GM23338 (cell line): Measurements from ENCODE around the gene OR2G6.
"Not testable (repeated sequence)": the region's sequence is repeated elsewhere in the genome, so short reads cannot be mapped to it uniquely, and the experiment has no call there.

Experiments
- CREB1 ChIP-seq: fragments of 250-450 bp; sonication (Bioruptor Pico); IDR thresholded peaks from 2 replicates; pipeline ENCODE4 v1.5.0; 2020; ENCODE audit warnings: low read depth, mild to moderate bottlenecking, moderate library complexity
- EZH2 ChIP-seq: fragments of 200-600 bp; sonication (generic); IDR thresholded peaks from one replicate; pipeline ENCODE4 v1.8.0; 2017; ENCODE audit warnings: antibody characterized with exemption, mild to moderate bottlenecking, low read depth; ENCODE audit not compliant: unreplicated experiment
- EZH2phosphoT487 ChIP-seq: fragments of 200-600 bp; sonication (generic); IDR thresholded peaks from one replicate; pipeline ENCODE4 v1.8.1; 2018; ENCODE audit warnings: antibody characterized with exemption; ENCODE audit not compliant: unreplicated experiment
- JUNB ChIP-seq: IDR thresholded peaks from one replicate; pipeline ENCODE4 v1.6.1; 2016; ENCODE audit warnings: antibody characterized with exemption; ENCODE audit not compliant: unreplicated experiment
- NANOG ChIP-seq: IDR thresholded peaks from 2 replicates; pipeline ENCODE4 v1.6.1; 2016; ENCODE audit warnings: antibody characterized with exemption, borderline replicate concordance
- POLR2AphosphoS5 ChIP-seq: IDR thresholded peaks from 2 replicates; pipeline ENCODE4 v1.6.1; 2016; ENCODE audit warnings: antibody characterized with exemption, low read depth
- ZNF114 ChIP-seq: fragments of 250-450 bp; sonication (Bioruptor Pico); IDR thresholded peaks from 2 replicates; pipeline ENCODE4 v1.5.0; 2020; ENCODE audit warnings: mild to moderate bottlenecking, moderate library complexity
- TF ChIP-seq, protein P1 (sequence below), 2 experiments: fragments of 200-600 bp in 1 of 2; sonication (generic) in 1 of 2; conservative IDR thresholded peaks; 2 replicates each; pipeline versions ENCODE4 v1.5.1 to v1.6.1; 2016 to 2017; ENCODE audit warnings: antibody characterized with exemption in 2 of 2, low read depth in 2 of 2, mild to moderate bottlenecking in 2 of 2, moderate library complexity in 1 of 2
- TF ChIP-seq, protein P2 (sequence below): IDR thresholded peaks from 2 replicates; pipeline ENCODE4 v1.6.1; 2016; ENCODE audit warnings: antibody characterized with exemption

DNA sequence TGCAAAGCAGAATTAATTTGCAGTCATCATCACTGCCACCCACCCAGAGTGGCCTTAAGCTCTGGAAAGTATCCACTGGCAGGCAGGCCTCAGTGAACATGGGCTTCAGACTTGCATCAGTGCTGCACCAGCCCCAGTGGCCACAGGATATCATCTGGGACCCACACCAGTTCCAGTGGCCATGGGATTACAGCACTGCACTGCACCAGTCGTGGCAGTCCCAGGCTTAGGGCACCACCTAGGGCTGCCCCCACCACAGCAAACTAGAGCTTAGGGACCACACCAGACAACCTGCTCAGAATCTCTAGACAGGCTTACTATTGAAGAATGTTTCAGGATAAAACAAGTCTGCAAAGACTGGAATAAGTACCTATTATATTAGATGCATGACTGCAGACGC lies 39.5 kb downstream of the OR2G6 start:
- TF ChIP-seq, protein P1, sequence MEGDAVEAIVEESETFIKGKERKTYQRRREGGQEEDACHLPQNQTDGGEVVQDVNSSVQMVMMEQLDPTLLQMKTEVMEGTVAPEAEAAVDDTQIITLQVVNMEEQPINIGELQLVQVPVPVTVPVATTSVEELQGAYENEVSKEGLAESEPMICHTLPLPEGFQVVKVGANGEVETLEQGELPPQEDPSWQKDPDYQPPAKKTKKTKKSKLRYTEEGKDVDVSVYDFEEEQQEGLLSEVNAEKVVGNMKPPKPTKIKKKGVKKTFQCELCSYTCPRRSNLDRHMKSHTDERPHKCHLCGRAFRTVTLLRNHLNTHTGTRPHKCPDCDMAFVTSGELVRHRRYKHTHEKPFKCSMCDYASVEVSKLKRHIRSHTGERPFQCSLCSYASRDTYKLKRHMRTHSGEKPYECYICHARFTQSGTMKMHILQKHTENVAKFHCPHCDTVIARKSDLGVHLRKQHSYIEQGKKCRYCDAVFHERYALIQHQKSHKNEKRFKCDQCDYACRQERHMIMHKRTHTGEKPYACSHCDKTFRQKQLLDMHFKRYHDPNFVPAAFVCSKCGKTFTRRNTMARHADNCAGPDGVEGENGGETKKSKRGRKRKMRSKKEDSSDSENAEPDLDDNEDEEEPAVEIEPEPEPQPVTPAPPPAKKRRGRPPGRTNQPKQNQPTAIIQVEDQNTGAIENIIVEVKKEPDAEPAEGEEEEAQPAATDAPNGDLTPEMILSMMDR (conservative IDR thresholded peaks at IDR 0.05; ENCODE audit: low read depth in 2 of 2), result not testable (repeated sequence)
- not testable (repeated sequence) for TF ChIP-seq EZH2; EZH2phosphoT487; POLR2AphosphoS5; ZNF114; NANOG; CREB1 (CRISPR knock-in tag); JUNB
- TF ChIP-seq, protein P2, sequence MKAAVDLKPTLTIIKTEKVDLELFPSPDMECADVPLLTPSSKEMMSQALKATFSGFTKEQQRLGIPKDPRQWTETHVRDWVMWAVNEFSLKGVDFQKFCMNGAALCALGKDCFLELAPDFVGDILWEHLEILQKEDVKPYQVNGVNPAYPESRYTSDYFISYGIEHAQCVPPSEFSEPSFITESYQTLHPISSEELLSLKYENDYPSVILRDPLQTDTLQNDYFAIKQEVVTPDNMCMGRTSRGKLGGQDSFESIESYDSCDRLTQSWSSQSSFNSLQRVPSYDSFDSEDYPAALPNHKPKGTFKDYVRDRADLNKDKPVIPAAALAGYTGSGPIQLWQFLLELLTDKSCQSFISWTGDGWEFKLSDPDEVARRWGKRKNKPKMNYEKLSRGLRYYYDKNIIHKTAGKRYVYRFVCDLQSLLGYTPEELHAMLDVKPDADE, result not testable (repeated sequence)
